ENCODE data around the gene ETS1. TPM values are rescaled to one million over a fixed set of nuclear protein-coding genes. Genes with fewer than 3 reads are reported as not detected.
A peak's percentile ranks its signal among the peaks of the same experiment; 100 is the strongest.

ETS1 gene
- total RNA-seq, 6 experiments from 2014 or later, result 14.2 to 37.2 (median 23.3) TPM

DNA sequence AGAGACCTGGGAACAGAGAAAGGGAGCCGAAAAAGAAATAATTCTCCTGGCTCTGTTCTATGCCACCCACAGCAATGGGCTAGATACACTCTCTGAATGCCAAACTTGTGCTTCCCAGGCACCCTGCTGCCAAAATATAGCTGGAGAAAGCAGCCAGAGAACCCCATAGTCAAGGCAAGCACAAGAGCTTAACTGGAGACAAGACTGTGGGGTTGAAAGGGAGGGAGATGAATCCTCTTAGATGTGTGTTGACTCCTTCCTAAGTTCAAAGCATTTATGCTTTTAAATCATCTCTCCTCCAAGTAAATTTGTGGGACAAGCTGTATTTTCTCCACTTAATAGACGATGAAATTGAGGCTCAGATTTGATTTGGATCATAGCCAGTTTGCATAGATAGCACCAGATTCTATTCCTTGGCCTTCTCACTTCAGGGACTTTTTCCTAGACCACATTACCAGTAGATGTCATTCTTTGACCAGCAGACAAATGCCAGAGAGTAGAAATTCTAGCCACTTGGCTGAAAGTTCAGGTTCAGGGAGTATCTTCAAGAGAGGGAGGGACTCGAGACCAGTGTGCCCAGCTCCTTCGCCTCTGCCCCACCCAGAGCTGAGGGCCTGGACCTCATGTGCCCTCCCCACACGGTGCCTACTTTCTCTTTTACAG is 16.5 kb upstream of the ETS1 start:
- 48% methylated on average over 3 of the region's 5 CpGs for WGBS (ENCODE audit: insufficient coverage, low coverage, low lambda C conversion rate, missing lambda C conversion rate)
- ATAC-seq, result peak; percentile 50 to 72 (median 62)
- no peak for TF ChIP-seq POLR2A (IDR thresholded peaks at IDR 0.05)
- peak; percentile 14 to 35 (median 30) for TF ChIP-seq CTCF (IDR thresholded peaks at IDR 0.05)
- H3K4me3 ChIP-seq, result no peak overlapping the region
- H3K9me3 ChIP-seq, result no peaks in the 10 kb centered on the region
- no peaks in the 10 kb centered on the region for H3K36me3 ChIP-seq
- no peak for DNase-seq
- H3K27ac ChIP-seq, result no peak overlapping the region
- no peaks in the 10 kb centered on the region for H3K27me3 ChIP-seq
- H3K4me1 ChIP-seq, result peaks cover 0 to 9% (median 0%) of the 10 kb centered on the region in 4 donors
- intact Hi-C loops (cut with DNase I), result no loop called here

DNA sequence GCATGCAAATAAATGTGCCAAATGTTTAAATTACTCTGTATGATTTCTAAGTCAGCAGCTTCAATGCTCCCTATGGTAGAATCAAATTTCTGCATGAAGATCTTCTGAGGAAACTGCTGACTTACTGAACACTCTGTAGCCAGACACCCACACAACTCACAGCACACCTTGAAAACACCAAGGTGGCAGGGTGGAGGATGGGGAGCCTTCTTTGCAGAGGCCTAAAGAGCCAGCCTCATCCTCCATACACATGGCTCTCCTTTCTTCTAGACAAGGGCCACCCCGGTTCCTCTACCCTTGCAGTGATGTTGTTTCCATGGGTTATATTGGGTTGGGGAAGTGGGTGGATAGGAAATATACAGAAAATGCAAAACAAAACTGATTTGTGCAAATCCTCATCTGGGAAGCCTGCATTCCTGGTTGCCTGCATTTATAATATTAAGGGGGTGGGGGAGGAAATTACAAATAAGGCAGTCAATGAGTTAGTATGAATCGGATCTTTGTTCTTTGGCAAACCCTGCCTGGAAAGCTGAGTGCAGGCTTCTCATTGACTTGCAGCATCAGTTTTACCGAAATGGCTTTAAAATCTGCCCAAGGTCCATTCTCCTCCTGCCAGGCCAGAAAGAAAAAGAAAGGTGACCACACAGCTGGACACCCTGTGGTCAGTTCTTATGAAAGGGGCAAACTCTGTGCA is 15.8 kb upstream of the ETS1 start:
- WGBS (ENCODE audit: insufficient coverage, low coverage, low lambda C conversion rate, missing lambda C conversion rate), result 84% methylated on average over 3 of the region's 3 CpGs
- no peak for TF ChIP-seq CTCF (IDR thresholded peaks at IDR 0.05)
- no peak for TF ChIP-seq POLR2A (IDR thresholded peaks at IDR 0.05)

DNA sequence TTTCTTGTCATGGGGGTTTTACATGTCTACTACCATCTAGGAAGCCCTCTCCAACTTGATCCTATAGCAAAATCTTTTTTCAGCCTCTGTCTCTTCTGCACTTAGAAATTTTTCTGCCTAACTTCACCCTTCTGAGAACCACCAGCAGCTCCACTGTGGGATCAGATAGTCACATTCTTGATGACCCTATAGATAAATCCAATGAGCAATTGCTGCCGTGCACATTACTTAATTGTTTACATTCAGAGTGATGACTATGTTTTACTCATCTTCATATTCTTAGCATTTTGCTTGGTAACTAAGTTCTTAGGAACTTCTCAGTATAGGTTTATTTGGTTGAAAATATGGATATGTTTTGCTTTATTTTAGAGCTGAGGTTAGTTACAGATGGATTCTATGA is 12.4 kb upstream of the ETS1 start:
- intact Hi-C loops (cut with DNase I), result no loop called here
- Histone ChIP-seq H3K27me3 (no peaks in the 10 kb centered on the region), H3K4me3 (no peak overlapping the region), H3K27ac (no peak overlapping the region), H3K36me3 (no peaks in the 10 kb centered on the region), H3K9me3 (no peaks in the 10 kb centered on the region), H3K4me1 (no peaks in the 10 kb centered on the region)
- ATAC-seq, result no peak
- 50% methylated on average over 1 of the region's 1 CpG for WGBS (ENCODE audit: insufficient coverage, low coverage, low lambda C conversion rate, missing lambda C conversion rate)
- no peak for DNase-seq
- no peak for TF ChIP-seq CTCF (IDR thresholded peaks at IDR 0.05)
- TF ChIP-seq POLR2A (IDR thresholded peaks at IDR 0.05), result no peak

More for the DNA sequence above, 15.8 kb upstream of the ETS1 start:
- Histone ChIP-seq H3K36me3 (no peaks in the 10 kb centered on the region), H3K9me3 (no peaks in the 10 kb centered on the region), H3K27ac (no peak overlapping the region), H3K4me1 (peaks cover 0 to 7% (median 0%) of the 10 kb centered on the region in 4 donors), H3K4me3 (no peak overlapping the region), H3K27me3 (no peaks in the 10 kb centered on the region)
- intact Hi-C loops (cut with DNase I), result no loop called here
- no peak for ATAC-seq
- no peak for DNase-seq

DNA sequence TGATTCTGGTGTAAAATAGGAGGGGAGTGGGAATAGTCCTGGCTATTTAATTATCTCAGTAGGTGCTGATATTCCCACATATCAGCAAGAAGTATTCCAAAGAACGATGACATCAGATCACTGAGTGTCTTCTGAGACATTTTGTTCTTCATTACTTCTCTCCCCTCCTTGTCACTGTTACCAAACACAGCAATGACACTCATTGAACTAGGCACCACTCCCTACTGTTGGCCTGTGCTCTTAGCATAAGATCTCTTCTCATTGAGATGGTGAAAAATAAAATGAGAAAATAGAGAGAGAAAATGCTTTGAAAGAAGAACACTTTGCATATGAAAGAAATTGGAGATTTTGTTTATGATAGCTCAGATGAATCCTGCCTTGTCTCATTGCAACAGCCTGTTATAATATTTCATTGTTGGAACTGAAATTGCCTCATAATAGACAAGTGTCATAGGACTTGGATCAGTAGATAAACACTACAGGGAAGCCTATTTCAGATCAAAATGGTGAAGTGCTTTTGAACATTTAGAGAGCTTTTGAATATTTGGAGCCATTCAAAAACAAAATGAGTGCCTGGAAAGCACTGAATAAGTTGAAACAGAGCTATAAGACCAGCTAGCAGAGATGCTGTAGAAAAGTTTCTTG is 11.3 kb upstream of the ETS1 start:
- 64% methylated on average over 1 of the region's 1 CpG for whole genome bisulfite sequencing (ENCODE audit: insufficient coverage, low coverage, low lambda C conversion rate, missing lambda C conversion rate)
- intact Hi-C loops (cut with DNase I), result no loop called here
- no peak for TF ChIP-seq CTCF (IDR thresholded peaks at IDR 0.05)
- no peak for TF ChIP-seq POLR2A (IDR thresholded peaks at IDR 0.05)
- Histone ChIP-seq H3K36me3 (no peaks in the 10 kb centered on the region), H3K4me3 (no peak overlapping the region), H3K27ac (no peak overlapping the region), H3K4me1 (no peaks in the 10 kb centered on the region), H3K27me3 (no peaks in the 10 kb centered on the region), H3K9me3 (no peaks in the 10 kb centered on the region)
- no peak for DNase-seq
- no peak for ATAC-seq
